ENCODE data around the gene SIRT6.
A peak's percentile ranks its signal among the peaks of the same experiment; 100 is the strongest.
"Not testable (repeated sequence)": the region's sequence is repeated elsewhere in the genome, so short reads cannot be mapped to it uniquely, and the experiment has no call there.

Gene SIRT6

DNA sequence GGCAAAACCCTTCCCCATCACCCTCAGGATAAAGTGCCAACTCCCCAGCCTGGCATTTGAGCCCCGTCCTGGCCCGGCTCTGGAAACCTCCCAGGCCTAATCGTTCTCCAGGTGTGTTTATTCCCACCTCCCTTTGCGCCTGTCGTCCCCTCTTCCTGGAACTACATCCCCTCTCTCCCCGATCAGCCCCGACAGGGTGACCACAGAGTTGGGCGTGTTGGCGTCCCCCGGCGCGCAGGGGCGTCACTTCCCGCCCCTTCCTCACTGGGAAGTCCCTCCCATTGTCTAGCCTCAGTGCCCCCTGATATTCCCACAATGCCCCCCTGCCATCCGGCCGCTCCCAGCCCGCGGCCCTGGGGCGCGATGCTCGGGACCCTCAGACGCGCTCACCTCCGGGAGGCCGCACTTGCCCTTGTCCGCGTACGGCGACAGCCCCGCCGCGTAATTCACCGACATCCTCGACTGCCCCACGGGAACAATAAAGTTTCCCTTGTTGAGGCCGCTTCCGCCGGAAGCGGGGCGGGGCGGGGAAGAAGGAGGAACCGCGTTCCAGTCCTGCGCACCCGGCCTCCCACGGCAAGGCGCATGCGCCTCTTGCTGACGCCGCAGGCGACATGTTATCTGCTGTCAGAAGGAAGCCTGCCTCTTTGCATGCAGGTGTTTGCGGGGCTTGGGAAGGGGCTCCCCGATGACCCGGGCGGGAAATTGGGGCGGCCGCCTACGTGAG is at the start of gene SIRT6, which contains the start of gene ANKRD24:
Gene SIRT6 (minus strand): TSS at position 480 of the 727 bp plus-strand sequence. CDS start 24 bp downstream, at position 456.
Gene ANKRD24 (plus strand): TSS at position 606 of the 727 bp plus-strand sequence. CDS start 3,737 bp downstream, outside the sequence.
- peak; percentile 92 for DNase-seq

DNA sequence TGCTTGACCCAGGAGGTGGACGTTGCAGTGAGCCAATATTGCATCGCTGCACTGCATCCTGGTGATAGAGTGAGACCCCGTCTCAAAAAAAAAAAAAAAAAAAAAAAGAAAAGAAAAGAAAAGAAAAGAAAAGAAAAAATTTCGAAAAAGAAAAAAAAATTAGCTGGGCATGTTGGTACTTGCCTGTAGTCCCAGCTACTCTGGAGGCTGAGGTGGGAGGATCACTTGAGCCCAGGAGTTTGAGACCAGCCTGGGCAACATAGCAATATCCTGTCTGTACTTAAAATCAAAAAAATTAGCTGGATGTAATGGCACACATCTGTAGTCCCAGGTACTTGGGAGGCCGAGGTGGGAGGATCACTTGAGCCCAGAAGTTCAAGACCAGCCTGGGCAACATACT is 49.8 kb upstream of the SIRT6 start:
- DNase-seq: not testable (repeated sequence)

DNA sequence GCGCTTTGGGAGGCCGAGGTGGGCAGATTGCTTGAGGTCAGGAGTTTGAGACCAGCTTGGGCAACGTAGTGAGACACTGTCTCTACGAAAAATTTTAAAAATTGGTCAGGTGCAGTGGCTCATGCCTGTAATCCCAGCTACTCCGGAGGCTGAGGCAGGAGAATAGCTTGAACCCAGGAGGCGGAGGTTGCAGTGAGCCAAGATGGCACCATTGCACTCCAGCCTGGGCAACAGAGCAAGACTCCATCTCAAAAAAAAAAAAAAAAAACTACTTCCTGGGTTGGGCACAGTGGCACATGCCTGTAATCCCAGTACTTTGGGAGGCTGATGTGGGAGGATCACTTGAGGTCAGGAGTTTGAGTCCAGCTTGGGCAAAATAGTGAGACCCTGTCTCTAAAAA is 49.2 kb upstream of the SIRT6 start:
- DNase-seq: not testable (repeated sequence)

DNA sequence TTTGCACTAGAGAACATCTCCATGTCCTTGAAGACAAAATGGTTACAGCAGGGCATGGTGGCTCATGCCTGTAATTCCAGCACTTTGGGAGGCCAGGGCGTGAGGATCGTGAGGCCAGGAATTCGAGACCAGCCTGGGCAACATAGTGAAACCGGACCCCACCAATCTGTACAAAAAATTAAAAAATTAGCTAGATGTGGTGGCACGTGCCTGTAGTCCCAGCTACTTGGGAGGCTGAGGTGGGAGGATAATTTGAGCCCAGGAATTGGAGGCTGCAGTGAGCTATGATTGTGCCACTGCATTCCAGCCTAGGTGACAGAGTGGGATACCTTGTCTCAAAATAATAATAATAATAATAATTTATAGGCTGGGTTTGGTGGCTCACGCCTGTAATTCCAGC is 47.9 kb upstream of the SIRT6 start:
- not testable (repeated sequence) for DNase-seq

DNA sequence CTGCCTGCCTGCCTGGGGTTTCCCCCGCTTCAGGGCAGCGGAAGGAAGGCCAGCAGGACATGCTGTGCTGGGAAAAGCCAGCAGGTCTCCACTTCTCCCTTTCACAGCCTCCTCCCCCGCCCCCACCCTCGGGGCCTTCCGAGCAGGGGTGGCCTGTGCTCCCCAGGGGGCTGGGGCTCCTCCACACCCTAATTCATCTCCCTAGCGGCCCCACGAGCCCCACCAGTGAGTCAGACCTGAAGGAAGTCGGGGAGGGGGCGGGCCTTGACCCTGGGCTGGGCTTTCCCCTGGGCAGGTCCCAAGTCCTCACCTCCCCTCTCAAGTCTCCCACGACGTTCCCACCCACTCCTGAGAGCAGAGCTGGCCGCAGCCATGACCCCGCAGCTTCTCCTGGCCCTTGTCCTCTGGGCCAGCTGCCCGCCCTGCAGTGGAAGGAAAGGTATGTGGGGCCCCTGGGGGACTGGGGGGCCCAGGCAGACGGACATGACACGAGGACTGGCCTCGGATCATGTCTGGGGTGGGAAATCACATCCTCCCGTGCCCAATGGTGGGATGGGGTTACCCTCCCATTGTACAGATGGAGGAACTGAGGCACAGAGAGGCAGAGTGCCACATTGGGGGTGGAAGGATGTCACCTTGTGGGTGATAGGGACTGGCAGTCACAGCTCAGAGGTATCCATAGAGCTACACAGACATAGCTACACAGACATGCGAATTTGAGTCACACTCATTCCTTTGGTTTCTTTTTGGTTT is 47.0 kb upstream of the SIRT6 start, which contains the start of gene EBI3:
Gene EBI3 (plus strand): TSS at position 345 of the 753 bp plus-strand sequence. CDS start 28 bp downstream, at position 373.
- DNase-seq: peak; percentile 31

DNA sequence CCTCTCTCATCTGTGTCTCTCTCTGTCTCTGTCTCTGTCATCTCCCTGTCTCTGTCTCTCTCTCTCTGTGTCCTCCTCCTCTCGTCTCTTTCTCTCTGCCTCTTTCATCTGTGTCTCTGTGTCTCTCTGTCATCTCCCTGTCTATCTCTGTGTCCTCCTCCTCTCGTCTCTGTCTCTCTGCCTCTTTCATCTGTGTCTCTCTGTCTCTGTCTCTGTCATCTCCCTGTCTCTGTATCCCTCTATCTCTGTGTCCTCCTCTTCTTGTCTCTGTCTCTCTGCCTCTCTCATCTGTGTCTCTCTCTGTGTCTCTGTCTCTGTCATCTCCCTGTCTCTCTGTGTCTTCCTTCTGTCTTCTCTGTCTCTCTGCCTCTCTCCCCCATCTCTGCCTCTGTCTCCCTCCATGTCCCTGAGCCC is 46.4 kb upstream of the SIRT6 start:
- DNase-seq: no peak

DNA sequence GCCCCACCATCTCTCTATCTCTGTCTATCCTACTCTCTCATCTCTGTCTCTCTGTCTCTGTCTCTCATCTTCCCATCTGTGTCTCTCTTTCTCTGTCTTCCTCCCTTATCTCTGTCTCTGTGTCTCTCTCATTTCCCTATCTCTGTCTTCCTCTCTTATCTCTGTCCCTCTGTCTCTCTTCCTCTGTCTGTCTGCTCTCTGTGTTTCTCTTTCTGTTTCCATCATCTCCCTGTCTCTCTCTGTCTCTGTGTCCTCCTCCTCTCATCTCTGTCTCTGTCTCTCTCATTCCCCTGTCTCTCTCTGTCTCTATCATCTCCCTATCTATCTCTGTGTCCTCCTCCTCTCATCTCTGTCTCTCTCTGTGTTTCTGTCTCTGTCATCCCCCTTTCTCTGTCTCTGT is 45.4 kb upstream of the SIRT6 start:
- no peak for DNase-seq

DNA sequence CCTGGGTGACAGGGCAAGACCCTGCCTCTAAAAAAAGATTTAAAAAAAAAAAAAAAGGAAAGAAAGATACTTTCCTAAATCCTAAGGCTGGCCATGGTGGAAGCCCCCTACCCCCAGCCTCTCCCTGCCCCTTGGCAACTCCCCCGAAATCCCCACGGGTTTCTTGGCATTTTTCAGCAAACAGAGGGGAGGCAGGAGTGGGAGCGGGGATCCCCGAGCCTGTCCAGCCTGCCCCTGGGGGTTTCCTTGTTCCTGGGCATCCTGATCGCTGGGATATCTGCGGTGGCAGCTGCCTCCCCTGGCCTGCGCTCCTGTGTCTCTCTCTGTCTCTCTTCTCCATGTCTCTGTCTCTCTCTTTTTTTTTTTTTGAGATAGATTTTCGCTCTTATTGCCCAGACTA is 43.5 kb upstream of the SIRT6 start:
- DNase-seq: no peak

DNA sequence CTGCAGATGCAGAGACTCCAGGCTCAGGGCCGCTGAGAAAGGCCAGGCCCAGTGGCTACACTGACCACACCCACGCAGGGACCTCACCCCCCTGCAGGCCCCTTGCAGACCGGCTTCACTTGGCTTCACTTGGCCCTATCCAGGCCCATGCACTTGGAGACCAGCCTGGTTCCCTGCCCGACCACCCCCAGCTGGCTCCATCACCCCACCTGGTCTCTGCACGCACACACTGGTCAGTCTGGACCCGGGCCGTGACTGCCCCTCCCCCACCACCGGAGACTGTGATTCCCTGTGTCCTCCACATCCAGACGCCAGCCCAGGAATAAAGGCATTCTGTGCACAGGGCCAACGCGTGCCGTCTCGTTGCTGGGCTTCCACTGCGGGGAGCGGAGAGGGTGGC is 42.1 kb upstream of the SIRT6 start:
- no peak for DNase-seq

DNA sequence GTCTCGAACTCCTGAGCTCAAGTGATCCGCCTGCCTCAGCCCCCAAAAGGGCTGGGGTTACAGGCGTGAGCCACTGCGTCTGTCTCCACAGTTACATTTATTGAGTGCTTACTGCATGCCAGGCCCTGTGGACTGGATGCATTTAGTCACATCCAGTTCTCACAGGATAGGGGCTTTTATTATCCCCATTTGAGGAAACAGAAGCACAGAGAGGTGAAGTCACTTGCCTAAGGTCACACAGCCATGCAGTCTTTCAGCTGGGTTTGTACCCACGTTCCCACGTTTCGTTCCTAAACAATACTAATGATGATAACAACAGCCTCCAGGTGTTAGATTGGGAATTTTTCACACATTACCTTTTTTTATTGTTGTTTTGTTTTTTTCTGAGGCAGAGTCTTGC is 37.8 kb upstream of the SIRT6 start:
- no peak for DNase-seq

DNA sequence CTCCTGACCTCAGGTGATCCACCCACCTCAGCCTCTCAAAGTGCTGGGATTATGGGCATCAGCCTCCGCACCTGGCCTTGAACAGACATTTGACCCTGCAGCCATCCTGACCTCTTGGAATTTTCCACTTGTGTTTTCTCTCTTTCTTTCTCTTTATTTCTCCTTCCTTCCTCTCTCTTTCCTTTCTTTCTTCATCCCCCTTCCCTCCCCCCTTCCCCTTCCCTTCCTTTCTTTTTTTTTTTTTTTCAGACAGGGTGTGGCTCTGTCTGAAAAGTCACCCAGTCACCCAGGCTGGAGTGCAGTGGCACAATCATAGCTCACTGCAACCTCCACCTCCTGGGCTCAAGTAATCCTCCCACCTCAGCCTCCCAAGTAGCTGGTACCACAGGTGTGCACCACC is 36.2 kb upstream of the SIRT6 start:
- not testable (repeated sequence) for DNase-seq

DNA sequence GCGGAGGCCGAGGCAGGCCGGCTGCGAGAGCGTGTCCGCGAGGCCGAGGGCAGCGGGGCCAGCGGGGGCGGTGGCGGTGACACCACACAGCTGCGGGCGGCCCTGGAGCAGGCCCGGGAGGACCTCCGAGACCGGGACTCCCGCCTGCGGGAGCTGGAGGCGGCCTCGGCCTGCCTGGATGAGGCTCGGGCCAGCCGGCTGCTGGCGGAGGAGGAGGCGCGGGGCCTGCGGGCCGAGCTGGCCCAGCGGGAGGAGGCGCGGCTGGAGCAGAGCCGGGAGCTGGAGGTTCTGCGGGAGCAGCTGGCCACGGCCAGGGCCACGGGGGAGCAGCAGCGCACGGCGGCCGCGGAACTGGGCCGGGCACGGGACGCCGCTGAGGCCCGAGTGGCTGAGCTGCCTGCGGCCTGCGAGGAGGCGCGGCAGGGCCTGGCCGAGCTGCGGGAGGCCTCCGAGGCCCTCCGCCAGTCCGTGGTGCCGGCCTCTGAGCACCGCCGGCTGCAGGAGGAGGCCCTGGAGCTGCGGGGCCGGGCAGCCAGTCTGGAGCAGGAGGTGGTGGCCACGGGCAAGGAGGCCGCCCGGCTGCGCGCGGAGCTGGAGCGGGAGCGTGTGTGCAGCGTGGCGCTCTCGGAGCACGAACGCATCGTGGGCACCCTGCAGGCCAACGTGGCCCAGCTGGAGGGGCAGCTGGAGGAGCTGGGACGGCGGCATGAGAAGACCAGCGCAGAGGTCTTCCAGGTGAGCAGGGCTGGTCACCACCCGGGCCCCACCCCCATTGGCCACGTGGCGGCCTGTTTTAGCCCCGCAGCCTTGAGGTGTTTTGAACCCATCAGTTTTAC is 35.3 kb upstream of the SIRT6 start:
- no peak for DNase-seq

DNA sequence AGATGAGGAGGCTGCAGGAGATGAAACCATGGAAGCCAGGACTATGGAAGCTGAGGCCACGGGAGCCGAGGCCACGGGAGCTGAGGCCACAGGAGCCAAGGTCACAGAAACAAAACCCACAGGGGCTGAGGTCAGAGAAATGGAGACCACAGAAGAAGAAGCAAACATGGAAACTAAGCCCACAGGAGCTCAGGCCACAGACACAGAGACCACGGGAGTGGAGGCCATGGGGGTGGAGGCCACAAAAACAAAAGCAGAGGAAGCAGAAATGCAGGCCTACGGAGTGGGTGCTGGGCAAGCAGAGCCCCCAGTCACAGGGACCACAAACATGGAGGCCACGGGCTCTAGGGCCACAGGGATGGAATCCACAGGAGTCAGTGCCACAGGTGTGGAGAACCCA is 34.5 kb upstream of the SIRT6 start:
- no peak for DNase-seq

DNA sequence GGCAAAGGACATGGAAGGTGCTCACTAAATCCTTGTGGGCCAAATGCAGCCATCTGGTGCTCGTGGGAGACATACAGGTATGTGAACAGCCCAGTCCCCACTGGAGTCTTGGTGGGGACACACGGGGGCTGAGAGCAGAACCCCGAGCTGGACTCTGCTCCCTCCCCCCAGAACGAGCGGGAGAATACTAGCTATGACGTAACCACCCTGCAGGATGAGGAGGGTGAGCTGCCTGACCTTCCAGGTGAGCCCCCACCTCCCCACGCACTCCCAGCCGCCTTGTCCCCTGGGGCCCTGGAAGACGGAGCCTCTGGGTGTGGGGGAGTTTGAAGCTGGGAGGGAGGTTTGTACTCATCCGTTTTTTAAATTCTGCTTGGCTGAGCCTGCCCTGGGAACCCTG is 33.4 kb upstream of the SIRT6 start:
- no peak for DNase-seq

DNA sequence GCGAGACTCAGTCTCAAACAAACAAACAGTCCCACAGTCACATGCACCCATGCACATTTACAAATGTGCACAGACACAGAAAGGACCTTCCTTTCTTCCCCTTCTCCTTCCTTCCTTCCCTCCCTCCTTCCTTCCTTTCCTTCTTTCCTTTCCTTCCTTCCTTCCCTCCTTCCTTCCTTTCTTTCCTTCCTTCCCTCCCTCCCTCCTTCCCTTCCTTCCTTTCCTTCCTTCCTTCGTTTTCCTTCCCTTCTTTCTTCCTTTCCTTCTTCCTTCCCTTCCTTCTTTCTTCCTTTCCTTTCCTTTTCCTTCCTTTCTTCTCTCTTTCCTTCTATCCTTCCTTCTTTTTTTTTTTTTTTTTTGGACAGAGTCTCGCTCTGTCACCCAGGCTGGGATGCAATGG is 30.8 kb upstream of the SIRT6 start:
- no peak for DNase-seq

DNA sequence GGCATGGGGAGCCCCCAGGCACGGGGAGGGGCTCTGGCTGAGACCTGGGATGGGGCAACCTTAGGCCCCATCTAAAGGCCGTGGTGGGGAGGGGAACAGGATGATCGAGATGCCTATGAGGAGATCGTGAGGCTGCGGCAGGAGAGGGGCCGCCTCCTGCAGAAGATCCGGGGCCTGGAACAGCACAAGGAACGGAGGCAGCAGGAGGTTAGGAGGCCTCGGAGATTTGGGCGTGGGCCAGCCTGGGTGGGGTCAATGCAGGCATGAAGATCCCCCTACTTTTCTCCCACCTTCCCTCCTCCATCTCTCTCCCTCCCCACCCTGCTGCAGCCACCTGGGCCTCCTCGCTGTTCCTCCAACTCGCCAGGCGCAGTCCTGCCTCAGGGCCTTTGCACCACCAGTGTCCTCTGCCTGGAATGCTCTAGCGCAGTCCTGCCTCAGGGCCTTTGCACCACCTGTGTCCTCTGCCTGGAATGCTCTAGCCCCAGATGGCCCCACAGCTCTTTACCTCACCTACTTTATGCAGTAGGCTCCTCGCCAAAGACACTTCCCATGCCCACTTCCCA is 27.9 kb upstream of the SIRT6 start:
- DNase-seq: no peak

DNA sequence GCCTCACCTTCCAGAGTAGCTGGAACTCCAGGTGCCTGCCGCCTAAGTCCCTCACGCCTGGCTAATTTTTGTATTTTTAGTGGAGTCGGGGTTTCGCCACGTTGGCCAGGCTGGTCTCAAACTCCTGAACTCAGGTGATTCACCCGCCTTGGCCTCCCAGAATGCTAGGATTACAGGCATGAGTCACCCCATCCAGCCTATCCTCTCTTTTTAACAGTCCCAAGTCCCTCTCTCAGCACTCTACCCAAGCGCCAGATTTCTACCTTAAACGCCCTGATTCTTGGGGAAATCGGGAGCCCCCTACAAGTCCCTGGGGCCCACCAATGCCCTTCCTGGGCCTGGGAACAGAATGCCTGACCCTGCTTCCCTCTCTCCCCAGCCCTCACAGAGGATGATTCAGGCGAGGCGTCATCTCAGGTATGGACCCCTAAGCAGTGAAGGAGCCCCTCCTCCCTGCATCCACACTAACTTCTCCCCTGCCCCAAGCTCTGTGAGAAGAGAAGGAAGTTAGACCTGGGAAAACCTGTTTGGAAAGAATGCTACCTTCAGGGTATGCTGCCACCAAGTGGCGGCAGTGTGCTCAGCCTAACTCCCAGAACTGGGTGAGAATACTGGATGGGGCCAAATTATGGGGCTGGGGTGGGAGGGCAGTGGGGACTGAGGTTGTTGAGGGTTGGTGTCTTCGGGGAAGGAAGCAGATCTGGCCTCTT is 26.2 kb upstream of the SIRT6 start:
- no peak for DNase-seq

DNA sequence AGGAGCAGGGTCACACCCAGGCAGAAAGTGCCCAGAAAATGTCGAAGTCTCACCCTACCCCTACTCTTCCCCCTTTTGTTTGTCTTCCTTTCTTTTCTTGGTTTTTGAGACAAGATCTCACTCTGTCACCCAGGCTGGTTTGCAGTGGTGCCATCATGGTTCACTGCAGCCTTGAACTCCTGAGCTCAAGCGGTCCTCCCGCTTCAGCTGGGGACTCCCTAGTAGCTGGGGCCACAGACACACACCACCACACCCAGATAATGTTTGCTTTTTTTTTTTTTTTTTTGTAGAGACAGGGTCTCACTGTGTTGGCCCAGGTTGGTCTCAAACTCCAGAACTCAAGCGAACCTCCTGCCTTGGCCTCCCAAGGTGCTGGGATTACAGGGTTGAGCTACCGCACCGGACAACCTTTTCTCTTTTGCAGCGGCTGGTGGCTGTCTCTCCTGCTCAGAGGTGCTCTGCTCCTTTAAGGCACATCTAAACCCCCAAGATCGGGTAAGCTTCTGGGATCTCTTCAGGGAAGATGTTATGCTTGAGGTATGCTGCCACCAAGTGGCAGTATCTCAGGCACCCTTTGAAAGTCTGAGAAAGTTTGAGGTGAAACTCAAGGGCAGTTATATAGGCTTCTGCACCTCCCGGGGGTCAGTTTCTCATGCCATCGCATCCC is 24.6 kb upstream of the SIRT6 start:
- no peak for DNase-seq

DNA sequence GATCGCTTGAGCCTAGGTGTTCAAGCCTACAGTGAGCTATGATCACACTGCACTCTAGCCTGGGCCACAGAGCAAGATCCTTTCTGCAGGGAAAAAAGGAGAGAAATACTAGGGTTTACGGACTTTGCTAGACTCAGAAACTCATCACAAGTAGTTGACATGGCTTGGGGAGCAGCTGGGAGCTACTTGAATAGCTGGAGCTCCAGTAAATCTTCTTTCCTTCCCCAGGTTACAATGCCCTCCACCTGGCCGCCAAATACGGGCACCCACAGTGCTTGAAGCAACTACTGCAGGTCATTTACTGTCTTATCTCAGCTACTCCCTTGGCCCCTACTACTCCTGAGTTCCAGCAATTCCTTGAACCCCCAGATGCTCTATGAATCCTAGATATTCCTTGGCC is 19.4 kb upstream of the SIRT6 start:
- DNase-seq: no peak

DNA sequence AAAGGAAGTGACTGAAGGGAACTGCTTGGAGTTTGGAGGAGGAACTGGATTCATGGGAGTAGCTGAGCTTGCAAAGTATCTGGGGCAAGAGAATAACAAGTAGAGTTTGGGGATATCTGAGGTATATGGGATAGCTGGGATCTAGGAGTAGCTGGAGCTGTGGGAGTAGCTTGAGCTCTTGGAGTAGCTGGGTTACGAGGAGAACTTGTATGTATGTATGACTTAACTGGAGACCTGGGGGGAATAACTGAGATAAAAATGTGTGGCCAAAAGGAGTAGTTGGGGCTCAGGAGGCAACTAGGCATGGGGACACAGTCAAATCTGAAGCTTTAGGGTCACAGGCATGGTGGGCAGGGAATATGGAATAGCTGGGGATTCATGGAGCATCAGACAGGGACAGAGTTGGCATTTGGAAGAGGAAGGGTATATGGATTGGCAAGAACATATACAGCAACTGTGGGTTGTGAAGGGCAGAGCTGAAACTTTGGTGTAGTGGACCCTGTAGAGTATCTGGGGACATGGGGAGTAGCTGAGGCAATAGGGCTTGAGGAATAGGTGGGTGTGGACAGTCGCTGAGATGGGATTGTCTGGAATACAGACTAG is 18.7 kb upstream of the SIRT6 start:
- DNase-seq: no peak

DNA sequence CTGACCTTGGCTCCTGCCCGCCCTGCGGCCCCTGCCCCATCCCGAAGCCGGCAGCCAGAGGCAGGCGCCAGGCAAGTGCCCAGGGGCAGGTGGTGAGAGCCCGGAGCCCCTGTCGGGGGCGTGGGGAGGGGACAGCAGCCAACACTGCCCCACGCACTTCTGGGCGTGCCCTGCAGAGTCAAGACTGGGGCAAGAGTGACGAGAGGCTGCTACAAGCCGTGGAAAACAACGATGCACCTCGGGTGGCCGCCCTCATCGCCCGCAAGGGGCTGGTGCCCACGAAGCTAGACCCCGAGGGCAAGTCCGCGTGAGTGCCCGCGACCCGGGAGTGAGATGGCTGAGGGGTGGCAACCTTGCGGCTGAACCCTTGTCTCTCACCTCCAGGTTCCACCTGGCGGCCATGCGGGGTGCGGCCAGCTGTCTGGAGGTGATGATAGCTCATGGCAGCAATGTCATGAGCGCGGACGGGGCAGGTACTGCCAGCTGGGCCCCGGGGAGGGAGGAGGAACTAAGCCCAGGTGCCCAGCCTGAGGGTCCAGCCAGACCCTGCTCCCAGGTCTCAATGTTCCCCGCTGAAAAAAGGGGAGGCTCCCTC is 17.4 kb upstream of the SIRT6 start:
- no peak for DNase-seq

Measured in NK-92 treated with Interleukin-12 subunit alpha and Interleukin-12 subunit beta, amount 100 ng/mL, for 24 hours (cell line).